CD4-positive, alpha-beta memory T cell (primary cell): ENCODE results near the gene BPIFB2. TPM values are rescaled to one million over a fixed set of nuclear protein-coding genes. Genes with fewer than 3 reads are reported as not detected.

ENCODE experiments used
- CTCF ChIA-PET: fragments of 350-600 bp; sonication (Branson Sonifier 250); formaldehyde crosslinking; loops from one replicate; lab custom pipeline; 2021; ENCODE audit warnings: inconsistent platforms; ENCODE audit not compliant: partially characterized antibody; lab: Charles Lee
- POLR2A ChIA-PET: fragments of 350-600 bp; sonication (Branson Sonifier 250); formaldehyde crosslinking; loops from one replicate; lab custom pipeline; 2021; ENCODE audit not compliant: partially characterized antibody; lab: Charles Lee
- DNase-seq, 5 donors: peaks; one replicate each; pipeline versions ENCODE4 v3.0.0 to v3.0.0-alpha.2; 2020 to 2022; ENCODE audit warnings: mixed read lengths in 1 of 5
- H3K27ac ChIP-seq: one replicate; pipeline ENCODE4 v1.7.0; 2013; ENCODE audit warnings: low read depth, low read length
- H3K27me3 ChIP-seq: 2 replicates; pipeline ENCODE4 v1.7.0; 2013; ENCODE audit warnings: mild to moderate bottlenecking, low read length, moderate library complexity; ENCODE audit not compliant: insufficient read depth
- H3K36me3 ChIP-seq: 2 replicates; pipeline ENCODE4 v1.7.0; 2013; ENCODE audit warnings: mild to moderate bottlenecking, low read length, moderate library complexity; ENCODE audit not compliant: insufficient read depth
- H3K4me1 ChIP-seq: 2 replicates; pipeline ENCODE4 v1.7.0; 2013; ENCODE audit warnings: mild to moderate bottlenecking, low read length, moderate library complexity; ENCODE audit not compliant: insufficient read depth
- H3K4me3 ChIP-seq, 2 donors: one replicate each; pipeline ENCODE4 v1.7.0; 2013; ENCODE audit warnings: low read length in 2 of 2, mild to moderate bottlenecking in 1 of 2
- H3K9me3 ChIP-seq, 2 donors: one replicate each; pipeline ENCODE4 v1.7.0; 2013; ENCODE audit warnings: low read length in 2 of 2, control low read depth in 1 of 2; ENCODE audit not compliant: control insufficient read depth in 1 of 2
- H3K27ac Mint-ChIP-seq, 7 donors: one replicate each; pipeline ENCODE4 v1.8.0; 2020 to 2021; ENCODE audit warnings: mixed read lengths in 7 of 7, mild to moderate bottlenecking in 6 of 7, inconsistent platforms in 3 of 7, moderate library complexity in 3 of 7
- H3K27me3 Mint-ChIP-seq, 2 donors: one replicate each; pipeline ENCODE4 v1.8.0; 2020 to 2021; ENCODE audit warnings: mixed read lengths in 2 of 2
- H3K36me3 Mint-ChIP-seq, 2 donors: one replicate each; pipeline ENCODE4 v1.8.0; 2020 to 2021; ENCODE audit warnings: mixed read lengths in 2 of 2, inconsistent platforms in 1 of 2, mild to moderate bottlenecking in 1 of 2
- H3K4me1 Mint-ChIP-seq, 4 donors: one replicate each; pipeline ENCODE4 v1.8.0; 2020 to 2021; ENCODE audit warnings: mixed read lengths in 4 of 4, mild to moderate bottlenecking in 1 of 4
- H3K4me3 Mint-ChIP-seq, 8 donors: one replicate each; pipeline ENCODE4 v1.8.0; 2020 to 2021; ENCODE audit warnings: mixed read lengths in 8 of 8, mild to moderate bottlenecking in 7 of 8, moderate library complexity in 6 of 8, inconsistent platforms in 3 of 8
- H3K9me3 Mint-ChIP-seq, 8 donors: one replicate each; pipeline ENCODE4 v1.8.0; 2020 to 2021; ENCODE audit warnings: mixed read lengths in 8 of 8, mild to moderate bottlenecking in 5 of 8, inconsistent platforms in 3 of 8, moderate library complexity in 1 of 8
- intact Hi-C: fragments of 100-400 bp; cut with micrococcal nuclease; formaldehyde crosslinking; loops from one replicate; pipeline ENCODE4 v1.15.1; 2023
- polyA plus RNA-seq, 2 donors: library from polyadenylated mRNA; unstranded; fragments of 300-500 nt; fragmentation: Illumina TruSeq; gene quantifications; one replicate each; pipeline ENCODE4 v1.2.3, GENCODE V29; 2021
- total RNA-seq, 2 experiments: library from RNA; stranded (reverse); gene quantifications; one replicate each; pipeline ENCODE4 v1.2.3, GENCODE V29; 2021

The BPIFB2 gene
- total and polyA plus RNA-seq, 4 experiments from 2014 or later = not detected

DNA sequence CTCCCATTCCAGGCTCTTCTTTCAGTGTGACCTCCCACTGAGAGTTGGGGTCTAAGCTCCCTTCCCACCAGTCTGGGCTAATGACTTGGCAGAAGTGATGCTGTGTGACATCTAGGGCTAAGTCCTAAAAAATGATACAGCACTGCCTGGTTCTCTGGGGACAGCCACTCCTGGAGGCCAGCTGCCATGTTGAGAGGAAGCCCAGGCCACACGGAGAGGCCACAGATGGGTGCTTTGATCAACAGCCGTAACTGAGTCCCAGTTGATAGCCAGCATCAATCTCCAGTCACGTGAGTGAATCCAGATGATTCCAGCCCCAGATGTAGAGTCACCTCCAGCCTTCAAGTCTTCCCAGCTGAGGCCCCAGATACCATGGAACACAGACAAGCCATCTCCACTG is 17.1 kb upstream of the BPIFB2 start:
- Mint-ChIP-seq H3K27ac (no peak overlapping the region), H3K4me3 (no peak overlapping the region), H3K4me1 (peaks cover 6 to 26% (median 9%) of the 10 kb centered on the region in 4 donors), H3K36me3 (no peaks in the 10 kb centered on the region), H3K27me3 (no peaks in the 10 kb centered on the region), H3K9me3 (peaks cover 0 to 17% (median 9%) of the 10 kb centered on the region in 8 donors)
- intact Hi-C loops = no loop called here
- H3K9me3 ChIP-seq = peaks cover 0 to 1% of the 10 kb centered on the region in 2 donors
- ChIA-PET POLR2A (no interaction called here), CTCF (interaction anchor here (1.6 kb wide), 1 partner anchor 44 kb away, joined by 4 read pairs; no protein-coding TSS in a partner anchor)
- no peak for DNase-seq
- H3K36me3 ChIP-seq = no peaks in the 10 kb centered on the region
- no peak overlapping the region for H3K27ac ChIP-seq
- H3K27me3 ChIP-seq = no peaks in the 10 kb centered on the region
- no peak overlapping the region for H3K4me3 ChIP-seq
- H3K4me1 ChIP-seq = peaks cover 8% of the 10 kb centered on the region

DNA sequence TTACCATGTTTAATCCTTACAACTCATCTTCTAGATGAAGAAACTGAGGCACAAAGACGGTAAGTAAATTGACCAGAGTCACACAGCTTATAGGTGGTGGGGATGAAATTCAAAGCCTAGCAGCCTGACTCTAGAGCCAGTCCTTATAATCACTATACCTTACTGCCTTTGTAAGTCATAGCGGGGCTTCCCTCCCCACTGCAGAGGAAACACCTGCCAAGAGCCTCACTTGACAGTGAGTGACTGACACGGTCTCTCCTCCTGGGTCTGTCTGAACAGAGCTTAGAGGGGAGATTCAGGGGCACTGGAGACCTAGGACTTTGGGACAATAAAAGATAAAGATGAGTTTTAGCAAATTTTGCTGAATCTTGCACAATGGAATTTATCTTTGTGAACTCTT is 16.1 kb upstream of the BPIFB2 start:
- Histone ChIP-seq H3K9me3 (peaks cover 0 to 9% of the 10 kb centered on the region in 2 donors), H3K4me1 (peaks cover 8% of the 10 kb centered on the region), H3K36me3 (no peaks in the 10 kb centered on the region), H3K27ac (no peak overlapping the region), H3K4me3 (no peak overlapping the region), H3K27me3 (no peaks in the 10 kb centered on the region)
- H3K27me3 Mint-ChIP-seq = no peaks in the 10 kb centered on the region
- peaks cover 0 to 2% of the 10 kb centered on the region in 2 donors for H3K36me3 Mint-ChIP-seq
- POLR2A ChIA-PET = no interaction called here
- intact Hi-C loops = no loop called here
- CTCF ChIA-PET = interaction anchor here (1.6 kb wide), 1 partner anchor 45 kb away, joined by 4 read pairs; no protein-coding TSS in a partner anchor
- H3K27ac Mint-ChIP-seq = peak overlapping the region in 1 of 7 donors; percentile 3
- no peak for DNase-seq
- no peak overlapping the region for H3K4me3 Mint-ChIP-seq
- peaks cover 0 to 25% (median 14%) of the 10 kb centered on the region in 8 donors for H3K9me3 Mint-ChIP-seq
- peaks cover 6 to 21% (median 8%) of the 10 kb centered on the region in 4 donors for H3K4me1 Mint-ChIP-seq

DNA sequence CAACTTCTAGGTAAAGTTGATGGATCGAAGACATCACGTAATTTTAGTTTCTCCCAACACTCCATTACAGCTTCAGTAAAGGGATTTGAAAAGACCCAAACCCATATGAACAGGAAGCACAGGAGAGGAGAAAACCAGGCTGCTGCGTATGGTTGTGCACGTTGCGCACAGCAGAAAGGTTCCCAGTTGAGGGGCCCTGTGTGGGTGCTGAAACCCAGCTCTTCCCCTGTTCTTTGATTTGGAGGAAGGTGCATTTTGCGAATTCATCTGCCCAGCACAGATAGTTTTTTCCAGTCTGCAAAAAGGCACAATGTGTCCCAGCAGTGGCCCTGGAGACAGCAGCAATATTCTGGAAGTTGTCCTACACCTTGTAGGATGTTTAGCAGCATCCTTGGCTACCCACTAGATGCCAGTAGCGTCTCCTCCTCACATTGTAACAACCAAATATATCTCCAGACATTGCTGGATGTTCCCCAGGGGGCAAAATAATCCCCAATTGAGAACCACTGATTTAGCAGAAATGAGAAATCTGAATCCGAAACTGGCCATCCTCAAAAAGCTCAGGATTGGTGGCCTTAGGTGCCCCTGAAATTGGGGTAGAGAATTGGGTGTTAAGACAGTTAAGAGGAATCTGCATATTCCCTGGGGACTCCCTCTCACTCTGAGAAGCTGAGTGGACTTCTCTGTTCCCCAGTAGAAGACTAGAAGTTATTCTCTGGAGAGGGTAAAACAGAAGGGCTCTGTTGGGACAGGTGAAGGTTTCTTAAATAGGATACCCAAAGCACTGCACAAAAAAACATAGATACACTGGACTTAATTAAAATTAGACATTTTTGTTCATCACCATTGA is 15.5 kb upstream of the BPIFB2 start:
- intact Hi-C loops = no loop called here
- peaks cover 0 to 25% (median 16%) of the 10 kb centered on the region in 8 donors for H3K9me3 Mint-ChIP-seq
- Histone ChIP-seq H3K4me1 (peaks cover 8% of the 10 kb centered on the region), H3K27ac (no peak overlapping the region), H3K9me3 (peaks cover 0 to 9% of the 10 kb centered on the region in 2 donors), H3K4me3 (no peak overlapping the region), H3K27me3 (no peaks in the 10 kb centered on the region), H3K36me3 (no peaks in the 10 kb centered on the region)
- no peak overlapping the region for H3K27ac Mint-ChIP-seq
- DNase-seq = no peak
- H3K27me3 Mint-ChIP-seq = no peaks in the 10 kb centered on the region
- H3K4me1 Mint-ChIP-seq = peaks cover 6 to 24% (median 8%) of the 10 kb centered on the region in 4 donors
- H3K36me3 Mint-ChIP-seq = peaks cover 0 to 2% of the 10 kb centered on the region in 2 donors
- POLR2A ChIA-PET = no interaction called here
- H3K4me3 Mint-ChIP-seq = no peak overlapping the region
- CTCF ChIA-PET = interaction anchor here (1.6 kb wide), 1 partner anchor 46 kb away, joined by 4 read pairs; no protein-coding TSS in a partner anchor

DNA sequence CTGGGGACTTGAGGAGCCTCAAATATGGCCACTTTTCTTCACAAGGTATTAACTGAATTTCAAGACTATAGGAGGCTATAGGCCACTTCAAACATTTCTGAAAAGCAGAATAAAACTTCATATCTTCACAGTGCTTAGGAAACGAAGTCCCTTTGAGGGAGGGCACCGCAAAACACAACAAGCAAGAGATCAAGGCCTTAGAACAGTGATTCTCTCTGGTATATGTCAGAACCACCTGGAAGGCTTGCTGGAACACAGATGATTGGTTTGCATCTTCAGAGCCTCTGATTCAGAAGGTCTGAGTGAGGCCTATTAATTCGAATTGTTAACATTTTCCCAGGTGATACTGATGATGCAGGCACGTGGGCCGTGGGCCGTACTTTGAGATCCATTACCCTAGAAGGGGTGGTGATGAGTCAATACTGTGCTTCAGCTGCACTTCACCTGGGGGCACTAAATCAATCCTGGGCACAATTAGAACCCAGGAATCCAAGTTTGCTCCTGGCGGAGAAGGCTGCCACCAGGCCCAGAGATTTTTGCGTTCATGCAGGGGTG is 13.9 kb upstream of the BPIFB2 start:
- Mint-ChIP-seq H3K4me1 (peaks cover 12 to 33% (median 16%) of the 10 kb centered on the region in 4 donors), H3K27ac (peak overlapping the region in 1 of 7 donors; percentile 38), H3K4me3 (no peak overlapping the region), H3K27me3 (no peaks in the 10 kb centered on the region), H3K9me3 (peaks cover 0 to 25% (median 16%) of the 10 kb centered on the region in 8 donors), H3K36me3 (peaks cover 0 to 2% of the 10 kb centered on the region in 2 donors)
- DNase-seq = no peak
- H3K4me3 ChIP-seq = no peak overlapping the region
- intact Hi-C loops = no loop called here
- peaks cover 14% of the 10 kb centered on the region for H3K4me1 ChIP-seq
- H3K27ac ChIP-seq = no peak overlapping the region
- peaks cover 0 to 9% of the 10 kb centered on the region in 2 donors for H3K9me3 ChIP-seq
- no peaks in the 10 kb centered on the region for H3K36me3 ChIP-seq
- H3K27me3 ChIP-seq = no peaks in the 10 kb centered on the region
- ChIA-PET CTCF (no interaction called here), POLR2A (interaction anchor here (1.4 kb wide), 1 partner anchor 21 kb away, joined by 3 read pairs; no protein-coding TSS in a partner anchor)

DNA sequence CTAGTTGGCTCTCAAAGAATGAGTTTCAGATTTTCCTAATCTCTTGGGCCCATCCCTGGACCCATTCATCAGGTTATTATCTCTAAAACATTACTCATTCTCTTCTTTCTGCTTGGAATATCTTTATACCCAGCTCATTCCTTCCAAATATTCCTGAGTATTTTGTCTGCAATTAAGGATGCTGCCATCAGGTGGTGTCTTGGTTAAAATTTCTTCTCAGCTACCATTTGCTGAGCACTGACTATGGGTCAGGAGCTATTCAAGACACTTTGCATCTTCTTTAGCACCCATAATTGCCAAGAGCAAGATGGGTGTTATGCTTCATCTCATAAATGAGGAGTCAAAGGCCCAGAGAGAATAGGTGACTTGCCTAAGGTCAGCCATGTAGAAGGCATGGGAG is 11.7 kb upstream of the BPIFB2 start:
- CTCF ChIA-PET = interaction anchor here (1.0 to 2.2 kb wide), 3 partner anchors 9 to 94 kb away, joined by 3 to 6 read pairs (median 4); partner anchors contain the start of gene SUN5
- peaks cover 0 to 25% (median 16%) of the 10 kb centered on the region in 8 donors for H3K9me3 Mint-ChIP-seq

DNA sequence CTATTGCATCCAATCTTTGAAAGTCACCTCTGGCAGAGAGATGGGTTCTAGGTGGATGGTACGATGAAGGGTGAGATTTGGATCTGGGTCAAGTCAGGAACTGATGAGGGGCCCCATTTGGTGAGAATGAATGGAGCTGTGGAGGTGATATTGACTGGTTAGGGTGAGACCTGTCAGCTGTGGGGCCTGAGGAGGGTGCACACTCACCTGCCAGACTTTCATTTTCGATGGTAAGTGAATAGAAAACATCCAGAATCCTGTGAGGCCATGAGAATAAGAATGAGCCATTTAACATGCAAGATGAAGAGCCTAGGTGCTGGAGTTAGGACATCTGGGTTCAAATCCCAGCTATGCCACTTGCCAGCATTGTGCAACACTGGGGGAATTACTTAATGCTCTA is 10.1 kb upstream of the BPIFB2 start:
- Mint-ChIP-seq H3K27ac (peak overlapping the region in 1 of 7 donors; percentile 48), H3K4me3 (no peak overlapping the region), H3K36me3 (peaks cover 0 to 2% of the 10 kb centered on the region in 2 donors), H3K27me3 (no peaks in the 10 kb centered on the region), H3K9me3 (peaks cover 0 to 25% (median 16%) of the 10 kb centered on the region in 8 donors), H3K4me1 (peaks cover 10 to 22% (median 17%) of the 10 kb centered on the region in 4 donors)
- ChIA-PET CTCF (interaction anchor here (0.7 to 1.2 kb wide), 2 partner anchors 12 to 52 kb away, joined by 3 read pairs; no protein-coding TSS in a partner anchor), POLR2A (no interaction called here)
- H3K36me3 ChIP-seq = no peaks in the 10 kb centered on the region
- H3K9me3 ChIP-seq = peaks cover 0 to 9% of the 10 kb centered on the region in 2 donors
- no peak overlapping the region for H3K27ac ChIP-seq
- peaks cover 6% of the 10 kb centered on the region for H3K4me1 ChIP-seq
- intact Hi-C loops = no loop called here
- H3K27me3 ChIP-seq = no peaks in the 10 kb centered on the region
- H3K4me3 ChIP-seq = no peak overlapping the region
- DNase-seq = no peak

More for the DNA sequence above, 11.7 kb upstream of the BPIFB2 start:
- Mint-ChIP-seq H3K36me3 (peaks cover 0 to 2% of the 10 kb centered on the region in 2 donors), H3K27ac (peak overlapping the region in 1 of 7 donors; percentile 57), H3K4me1 (peaks cover 10 to 30% (median 18%) of the 10 kb centered on the region in 4 donors), H3K4me3 (no peak overlapping the region), H3K27me3 (no peaks in the 10 kb centered on the region)
- POLR2A ChIA-PET = interaction anchor here (1.4 kb wide), 1 partner anchor 24 kb away, joined by 4 read pairs; no protein-coding TSS in a partner anchor
- H3K27me3 ChIP-seq = no peaks in the 10 kb centered on the region
- no peak overlapping the region for H3K4me3 ChIP-seq
- peaks cover 0 to 9% of the 10 kb centered on the region in 2 donors for H3K9me3 ChIP-seq
- peaks cover 11% of the 10 kb centered on the region for H3K4me1 ChIP-seq
- no peak for DNase-seq
- intact Hi-C loops = no loop called here
- H3K36me3 ChIP-seq = no peaks in the 10 kb centered on the region
- no peak overlapping the region for H3K27ac ChIP-seq
